GM12878 (cell line): ENCODE measurements around the gene SCCPDH. TPM values are rescaled to one million over a fixed set of nuclear protein-coding genes. Genes with fewer than 3 reads are reported as not detected.

Experiments
- ATAC-seq: fragments of 200-7000 bp; cut with Tn5 transposase; 3 replicates; pipeline ENCODE4 v1.9.1; 2020; ENCODE audit warnings: mild to moderate bottlenecking, moderate library complexity
- BruUV-seq: library from RNA; stranded (reverse); fragments of 400-500 nt; replicated peaks from 2 replicates; lab custom pipeline; 2021; lab: Mats Ljungman, UMichigan
- CTCF ChIA-PET: fragments of 300-600 bp; sonication (Branson Sonifier 250); formaldehyde crosslinking; extraction: SDS; loops from one replicate; lab custom pipeline; 2021; ENCODE audit warnings: inconsistent platforms; lab: Yijun Ruan, JAX
- POLR2A ChIA-PET: fragments of 350-600 bp; formaldehyde crosslinking; extraction: SDS; loops from one replicate; lab custom pipeline; 2021; ENCODE audit warnings: inconsistent platforms; lab: Charles Lee
- RAD21 ChIA-PET: fragments of 300-600 bp; sonication (Branson Sonifier 250); formaldehyde crosslinking; loops from one replicate; lab custom pipeline; 2023; ENCODE audit warnings: antibody characterized with exemption; ENCODE audit not compliant: unreplicated experiment; lab: Charles Lee
- SMC1A ChIA-PET: fragments of 300-600 bp; sonication (Branson Sonifier 250); formaldehyde crosslinking; loops from one replicate; lab custom pipeline; 2023; ENCODE audit not compliant: unreplicated experiment, uncharacterized antibody; lab: Charles Lee
- DNase-seq: peaks from one replicate; pipeline ENCODE4 v3.0.0-alpha.2; 2011; ENCODE audit warnings: low read depth, low spot score
- FAIRE-seq: peaks from 3 replicates; lab custom pipeline; 2011; peaks lifted over from hg19 to GRCh38; lab: Jason Lieb, UNC
- H2AFZ ChIP-seq: 2 replicates; pipeline ENCODE4 v1.6.0; 2011; ENCODE audit warnings: low read depth, low read length, control low read depth; ENCODE audit not compliant: control insufficient read depth
- H3K27ac ChIP-seq: 2 replicates; pipeline ENCODE4 v1.5.1; 2011; ENCODE audit warnings: control low read depth; ENCODE audit not compliant: control insufficient read depth, insufficient read depth
- H3K27me3 ChIP-seq, 2 experiments: replicated peaks in 1 of 2; 2 replicates each; pipeline versions ENCODE4 v1.6.0 to v1.6.1; 2011; ENCODE audit warnings: low read length in 1 of 2; ENCODE audit not compliant: control insufficient read depth in 2 of 2, insufficient read depth in 2 of 2
- H3K36me3 ChIP-seq, 2 experiments: 2 replicates each; pipeline ENCODE4 v1.5.1; 2011; ENCODE audit warnings: low read length in 1 of 2; ENCODE audit not compliant: control insufficient read depth in 2 of 2, insufficient read depth in 2 of 2
- H3K4me1 ChIP-seq: 2 replicates; pipeline ENCODE4 v1.6.1; 2011; ENCODE audit warnings: mild to moderate bottlenecking, low read length, moderate library complexity, mixed read lengths; ENCODE audit not compliant: control insufficient read depth, insufficient read depth
- H3K4me2 ChIP-seq: 2 replicates; pipeline ENCODE4 v1.6.0; 2011; ENCODE audit warnings: control low read depth; ENCODE audit not compliant: control insufficient read depth, insufficient read depth
- H3K4me3 ChIP-seq: fragments of 200-600 bp; sonication (generic); 2 replicates; pipeline ENCODE4 v1.5.1; 2016
- H3K79me2 ChIP-seq: 2 replicates; pipeline ENCODE4 v1.6.0; 2011; ENCODE audit warnings: low read length; ENCODE audit not compliant: control insufficient read depth, insufficient read depth
- H3K9ac ChIP-seq: 2 replicates; pipeline ENCODE4 v1.8.0; 2011; ENCODE audit warnings: low read length, control low read depth, mixed read lengths; ENCODE audit not compliant: control insufficient read depth, insufficient read depth
- H3K9me3 ChIP-seq: replicated peaks from 3 replicates; pipeline ENCODE4 v1.5.1; 2011; ENCODE audit warnings: mild to moderate bottlenecking, low read length; ENCODE audit not compliant: control insufficient read depth, insufficient read depth
- H4K20me1 ChIP-seq: 2 replicates; pipeline ENCODE4 v1.6.0; 2011; ENCODE audit not compliant: control insufficient read depth, insufficient read depth
- BCL11A ChIP-seq: IDR thresholded peaks from 2 replicates; pipeline ENCODE4 v1.6.1; 2011; ENCODE audit warnings: low read depth, low read length
- CHD4 ChIP-seq: fragments of 200-600 bp; sonication (generic); IDR thresholded peaks from 2 replicates; pipeline ENCODE4 v1.6.1; 2016; ENCODE audit warnings: mild to moderate bottlenecking
- ESRRA ChIP-seq: IDR thresholded peaks from 2 replicates; pipeline ENCODE4 v1.6.1; 2012; ENCODE audit warnings: mild to moderate bottlenecking, low read length, improper control_type of control experiment
- GABPA ChIP-seq: IDR thresholded peaks from 2 replicates; pipeline ENCODE4 v1.6.1; 2014; ENCODE audit warnings: antibody characterized with exemption, low read depth, mild to moderate bottlenecking, inconsistent platforms
- KDM1A ChIP-seq: fragments of 200-600 bp; sonication (generic); IDR thresholded peaks from 2 replicates; pipeline ENCODE4 v1.6.1; 2016; ENCODE audit warnings: borderline replicate concordance
- MYC ChIP-seq: IDR thresholded peaks from 2 replicates; pipeline ENCODE4 v1.6.1; 2011; ENCODE audit warnings: mild to moderate bottlenecking, low read length, moderate library complexity, inconsistent platforms; ENCODE audit not compliant: insufficient read depth, insufficient replicate concordance, insufficient read length, severe bottlenecking
- NBN ChIP-seq: fragments of 450-650 bp; IDR thresholded peaks from 2 replicates; pipeline ENCODE4 v1.6.1; 2016
- RB1 ChIP-seq: fragments of 450-650 bp; formaldehyde crosslinking; IDR thresholded peaks from 2 replicates; pipeline ENCODE4 v1.6.1; 2017; ENCODE audit warnings: mild to moderate bottlenecking, borderline replicate concordance
- SMARCA5 ChIP-seq: fragments of 450-650 bp; IDR thresholded peaks from 2 replicates; pipeline ENCODE4 v1.6.1; 2017; ENCODE audit warnings: mild to moderate bottlenecking
- SMC3 ChIP-seq: IDR thresholded peaks from 2 replicates; pipeline ENCODE4 v1.6.1; 2011; ENCODE audit warnings: low read length, improper control_type of control experiment, borderline replicate concordance
- STAT1 ChIP-seq: fragments of 450-650 bp; conservative IDR thresholded peaks from 2 replicates; pipeline ENCODE4 v1.6.1; 2014; ENCODE audit warnings: antibody characterized with exemption, mild to moderate bottlenecking
- TCF7 ChIP-seq: IDR thresholded peaks from 2 replicates; pipeline ENCODE4 v1.6.1; 2014; ENCODE audit warnings: antibody characterized with exemption, borderline replicate concordance
- ZBTB4 ChIP-seq: fragments of 450-650 bp; formaldehyde crosslinking; IDR thresholded peaks from 2 replicates; pipeline ENCODE4 v1.4.0; 2022; ENCODE audit warnings: mild to moderate bottlenecking, moderate library complexity
- WGBS: methylation state at CpG from one replicate; pipeline ENCODE4 v1.1.6; 2016; ENCODE audit warnings: low lambda C conversion rate; ENCODE audit not compliant: insufficient replicate concordance, insufficient coverage; ENCODE audit errors: missing lambda C conversion rate; 5-methylcytosine and 5-hydroxymethylcytosine counted together
- in situ Hi-C: fragments of 300-500 bp; cut with MboI; formaldehyde crosslinking; loops from 9 replicates; pipeline ENCODE4 v1.14.3; 2018; ENCODE audit warnings: mixed read lengths
- intact Hi-C: fragments of 100-400 bp; cut with micrococcal nuclease; formaldehyde crosslinking; loops from one replicate; pipeline ENCODE4 v1.14.2; 2022; ENCODE audit not compliant: unreplicated experiment
- polyA plus RNA-seq, 11 experiments: library from polyadenylated mRNA; depleted of rRNA in 4 of 11; unstranded in 6 of 11; stranded (reverse) in 5 of 11; fragments of >200 nt; fragmentation: Nextera tagmentation in 4 of 11; fragmentation: Illumina TruSeq in 1 of 11; extraction: Ambion mirVana in 4 of 11; extraction: Trizol in 1 of 11; gene quantifications; 1 replicate in 1 of 11; 2 replicates in 10 of 11; pipeline versions ENCODE4 v1.2.1 to v1.2.3, GENCODE V29; 2011 to 2016; ENCODE audit warnings: inconsistent platforms in 2 of 11, missing spikeins in 2 of 11, low read depth in 1 of 11
- total RNA-seq, 4 experiments: library from RNA; depleted of rRNA in 3 of 4; stranded (reverse); fragments of >200 nt in 3 of 4; fragmentation: Illumina TruSeq in 1 of 4; extraction: Trizol in 1 of 4; gene quantifications; 2 replicates each; pipeline versions ENCODE4 v1.2.1 to v1.2.3, GENCODE V29; 2013 to 2021
- TF ChIP-seq, protein P1 (sequence below): IDR thresholded peaks from 2 replicates; pipeline ENCODE4 v1.6.1; 2012; ENCODE audit warnings: low read depth, low read length, improper control_type of control experiment
- TF ChIP-seq, protein P2 (sequence below): fragments of 450-650 bp; IDR thresholded peaks from 2 replicates; pipeline ENCODE4 v1.6.1; 2018; ENCODE audit warnings: borderline replicate concordance, mild to moderate bottlenecking; ENCODE audit not compliant: partially characterized antibody

Gene SCCPDH
- total and polyA plus RNA-seq, 10 of the 15 experiments (the other 5 are each of a cell fraction or from before 2014, with no cell fraction given): 5.4 to 44.8 (median 24.5) TPM

DNA sequence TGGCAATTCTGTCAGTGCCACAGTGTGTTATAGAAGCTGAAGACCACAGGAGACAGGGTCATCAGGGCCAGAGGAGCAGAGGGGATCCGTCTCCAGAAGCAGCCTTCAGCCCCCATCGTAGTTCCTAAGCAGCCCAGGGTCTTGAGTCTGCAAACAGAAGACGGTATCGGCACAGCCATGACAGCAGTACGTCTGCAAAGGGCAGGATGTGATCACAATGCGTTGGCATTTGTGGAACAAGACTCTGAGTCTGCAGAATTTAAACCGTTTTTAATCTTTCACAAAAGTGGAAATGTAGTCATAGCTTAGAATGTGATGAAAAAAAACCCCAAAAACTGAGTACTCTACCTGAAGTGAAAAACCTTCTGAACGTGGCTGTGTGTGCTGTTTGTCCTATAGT lies 44.0 kb upstream of the SCCPDH start:
- in situ Hi-C loops (no loop called here), intact Hi-C loops (no loop called here)
- H3K79me2 ChIP-seq: no peaks in the 10 kb centered on the region
- H3K4me2 ChIP-seq: no peak overlapping the region
- no peak for ATAC-seq
- WGBS: 55% methylated on average over 8 of the region's 8 CpGs
- ChIA-PET RAD21 (no interaction called here), CTCF (interaction anchor here (0.7 to 1.7 kb wide), 2 partner anchors 9 to 75 kb away, joined by 3 to 10 read pairs; no protein-coding TSS in a partner anchor), SMC1A (no interaction called here), POLR2A (no interaction called here)
- FAIRE-seq: no peak
- H3K4me1 ChIP-seq: no peaks in the 10 kb centered on the region
- H4K20me1 ChIP-seq: no peaks in the 10 kb centered on the region
- no peaks in the 10 kb centered on the region; the same call in 2 of the 3 replicates for H3K9me3 ChIP-seq
- H3K4me3 ChIP-seq: no peak overlapping the region
- BruUV-seq: no TSS peak
- no peaks in the 10 kb centered on the region for H3K36me3 ChIP-seq
- no peaks in the 10 kb centered on the region for H3K27me3 ChIP-seq
- no peak for DNase-seq
- H2AFZ ChIP-seq: no peak overlapping the region
- no peak overlapping the region for H3K9ac ChIP-seq
- TF ChIP-seq CHD4 (no peak), GABPA (no peak), RB1 (no peak), MYC (no peak), SMC3 (no peak), BCL11A (no peak), STAT1 (no peak), ZBTB4 (CRISPR knock-in tag) (no peak), ESRRA (no peak), TCF7 (no peak), KDM1A (no peak), SMARCA5 (no peak), NBN (no peak)
- TF ChIP-seq, protein P1, sequence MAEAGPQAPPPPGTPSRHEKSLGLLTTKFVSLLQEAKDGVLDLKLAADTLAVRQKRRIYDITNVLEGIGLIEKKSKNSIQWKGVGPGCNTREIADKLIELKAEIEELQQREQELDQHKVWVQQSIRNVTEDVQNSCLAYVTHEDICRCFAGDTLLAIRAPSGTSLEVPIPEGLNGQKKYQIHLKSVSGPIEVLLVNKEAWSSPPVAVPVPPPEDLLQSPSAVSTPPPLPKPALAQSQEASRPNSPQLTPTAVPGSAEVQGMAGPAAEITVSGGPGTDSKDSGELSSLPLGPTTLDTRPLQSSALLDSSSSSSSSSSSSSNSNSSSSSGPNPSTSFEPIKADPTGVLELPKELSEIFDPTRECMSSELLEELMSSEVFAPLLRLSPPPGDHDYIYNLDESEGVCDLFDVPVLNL: no peak
- TF ChIP-seq, protein P2, sequence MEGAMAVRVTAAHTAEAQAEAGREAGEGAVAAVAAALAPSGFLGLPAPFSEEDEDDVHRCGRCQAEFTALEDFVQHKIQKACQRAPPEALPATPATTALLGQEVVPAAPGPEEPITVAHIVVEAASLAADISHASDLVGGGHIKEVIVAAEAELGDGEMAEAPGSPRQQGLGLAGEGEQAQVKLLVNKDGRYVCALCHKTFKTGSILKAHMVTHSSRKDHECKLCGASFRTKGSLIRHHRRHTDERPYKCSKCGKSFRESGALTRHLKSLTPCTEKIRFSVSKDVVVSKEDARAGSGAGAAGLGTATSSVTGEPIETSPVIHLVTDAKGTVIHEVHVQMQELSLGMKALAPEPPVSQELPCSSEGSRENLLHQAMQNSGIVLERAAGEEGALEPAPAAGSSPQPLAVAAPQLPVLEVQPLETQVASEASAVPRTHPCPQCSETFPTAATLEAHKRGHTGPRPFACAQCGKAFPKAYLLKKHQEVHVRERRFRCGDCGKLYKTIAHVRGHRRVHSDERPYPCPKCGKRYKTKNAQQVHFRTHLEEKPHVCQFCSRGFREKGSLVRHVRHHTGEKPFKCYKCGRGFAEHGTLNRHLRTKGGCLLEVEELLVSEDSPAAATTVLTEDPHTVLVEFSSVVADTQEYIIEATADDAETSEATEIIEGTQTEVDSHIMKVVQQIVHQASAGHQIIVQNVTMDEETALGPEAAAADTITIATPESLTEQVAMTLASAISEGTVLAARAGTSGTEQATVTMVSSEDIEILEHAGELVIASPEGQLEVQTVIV: no peak
- H3K27ac ChIP-seq: no peak overlapping the region
